OCI-LY7 (cell line): ENCODE data around the gene RGS2. TPM values are rescaled to one million over a fixed set of nuclear protein-coding genes. Genes with fewer than 3 reads are reported as not detected.

Experiments used
- BruUV-seq: library from RNA; stranded (reverse); fragments of 400-500 nt; replicated peaks from 2 replicates; lab custom pipeline; 2021; lab: Mats Ljungman, UMichigan
- CTCF ChIA-PET: fragments of 300-600 bp; sonication (Branson Sonifier 250); formaldehyde crosslinking; loops from one replicate; lab custom pipeline; 2022; ENCODE audit warnings: antibody characterized with exemption; ENCODE audit not compliant: unreplicated experiment; lab: Charles Lee
- POLR2A ChIA-PET: fragments of 300-600 bp; sonication (Branson Sonifier 250); formaldehyde crosslinking; loops from one replicate; lab custom pipeline; 2022; ENCODE audit warnings: antibody characterized with exemption; lab: Charles Lee
- DNase-seq: peaks from one replicate; pipeline ENCODE4 v3.0.0-alpha.2; 2015; ENCODE audit warnings: low spot score
- H2AFZ ChIP-seq: fragments of 200-600 bp; sonication (generic), shearing (Covaris generic); 2 replicates; pipeline ENCODE4 v1.6.1; 2014; ENCODE audit warnings: mild to moderate bottlenecking, antibody characterized with exemption, low read length, moderate library complexity
- H3K27ac ChIP-seq: fragments of 200-600 bp; sonication (generic); 2 replicates; pipeline ENCODE4 v1.5.1; 2014; ENCODE audit warnings: mixed run types, low read depth, mild to moderate bottlenecking, moderate library complexity, low read length, inconsistent platforms; ENCODE audit not compliant: poor library complexity, severe bottlenecking
- H3K36me3 ChIP-seq: fragments of 200-600 bp; sonication (generic); 2 replicates; pipeline ENCODE4 v1.6.1; 2014; ENCODE audit warnings: mild to moderate bottlenecking, antibody characterized with exemption, low read length, moderate library complexity, mixed read lengths; ENCODE audit not compliant: insufficient read depth
- H3K4me1 ChIP-seq: fragments of 200-600 bp; sonication (generic); 2 replicates; pipeline ENCODE4 v1.5.1; 2014; ENCODE audit warnings: mild to moderate bottlenecking, low read length; ENCODE audit not compliant: insufficient read depth, poor library complexity, severe bottlenecking
- H3K4me2 ChIP-seq: fragments of 200-600 bp; sonication (generic); 2 replicates; pipeline ENCODE4 v1.6.1; 2014; ENCODE audit warnings: mild to moderate bottlenecking, low read length
- H3K4me3 ChIP-seq: fragments of 200-600 bp; sonication (generic); 2 replicates; pipeline ENCODE4 v1.5.1; 2014; ENCODE audit warnings: mild to moderate bottlenecking, low read depth, low read length; ENCODE audit not compliant: poor library complexity, severe bottlenecking
- H3K79me2 ChIP-seq: fragments of 200-600 bp; sonication (generic); 2 replicates; pipeline ENCODE4 v1.6.1; 2016; ENCODE audit warnings: low read depth, mild to moderate bottlenecking, low read length, moderate library complexity, mixed read lengths; ENCODE audit not compliant: insufficient read depth
- H3K9me2 ChIP-seq: fragments of 200-600 bp; sonication (generic); 2 replicates; pipeline ENCODE4 v1.6.1; 2016; ENCODE audit warnings: mild to moderate bottlenecking, low read length, mixed read lengths; ENCODE audit not compliant: insufficient read depth
- H3K9me3 ChIP-seq: fragments of 200-600 bp; sonication (generic); 2 replicates; pipeline ENCODE4 v1.6.1; 2014; ENCODE audit warnings: mild to moderate bottlenecking, mixed run types, low read length, mixed read lengths
- H4K20me1 ChIP-seq: fragments of 200-600 bp; sonication (generic); 2 replicates; pipeline ENCODE4 v1.6.1; 2014; ENCODE audit warnings: mild to moderate bottlenecking, antibody characterized with exemption, low read length, moderate library complexity, mixed read lengths; ENCODE audit not compliant: insufficient read depth
- CTCF ChIP-seq: fragments of 200-600 bp; sonication (generic); conservative IDR thresholded peaks from 2 replicates; pipeline ENCODE4 v1.5.1; 2014; ENCODE audit warnings: mild to moderate bottlenecking, antibody characterized with exemption, low read length, moderate library complexity, mixed read lengths
- EZH2phosphoT487 ChIP-seq: fragments of 200-600 bp; sonication (generic); IDR thresholded peaks from 2 replicates; pipeline ENCODE4 v1.6.1; 2018; ENCODE audit warnings: low read depth, borderline replicate concordance, mild to moderate bottlenecking, mixed run types, antibody characterized with exemption, low read length, moderate library complexity, mixed read lengths
- intact Hi-C: fragments of 100-400 bp; cut with micrococcal nuclease; formaldehyde crosslinking; loops from one replicate; pipeline ENCODE4 v1.10.0; 2022; ENCODE audit not compliant: unreplicated experiment
- total RNA-seq, 2 experiments: library from RNA; depleted of rRNA in 1 of 2; stranded (reverse); fragments of >200 nt in 1 of 2; shearing (Covaris generic) in 1 of 2; gene quantifications; 2 replicates each; pipeline ENCODE4 v1.2.3, GENCODE V29; 2014 to 2022

RGS2 gene
- total RNA-seq, 2 experiments from 2014 or later = 12.5 to 27.6 TPM

GRCh38 chr1:192789871-192790270, 19.0 kb upstream of the RGS2 start:
- POLR2A ChIA-PET = interaction anchor here (0.5 kb wide), 1 partner anchor 773 kb away, joined by 3 read pairs; no protein-coding TSS in a partner anchor

GRCh38 chr1:192792628-192793027, 16.2 kb upstream of the RGS2 start:
- H3K4me3 ChIP-seq = no peak overlapping the region
- no peaks in the 10 kb centered on the region for H3K79me2 ChIP-seq
- intact Hi-C loops = no loop called here
- H2AFZ ChIP-seq = no peak overlapping the region
- H4K20me1 ChIP-seq = no peaks in the 10 kb centered on the region
- no TSS peak for BruUV-seq
- no peaks in the 10 kb centered on the region for H3K9me3 ChIP-seq
- ChIA-PET POLR2A (interaction anchor here (0.7 to 1.6 kb wide), 6 partner anchors 11 to 300 kb away, joined by 3 to 4 read pairs (median 3); no protein-coding TSS in a partner anchor), CTCF (no interaction called here)
- no peaks in the 10 kb centered on the region for H3K36me3 ChIP-seq
- H3K9me2 ChIP-seq = no peaks in the 10 kb centered on the region
- no peak for TF ChIP-seq CTCF
- TF ChIP-seq EZH2phosphoT487 = no peak
- DNase-seq = no peak
- H3K27ac ChIP-seq = no peak overlapping the region
- H3K4me1 ChIP-seq = no peaks in the 10 kb centered on the region
- H3K4me2 ChIP-seq = no peak overlapping the region

More at GRCh38 chr1:192789871-192790270, 19.0 kb upstream of the RGS2 start:
- no peak overlapping the region for H3K27ac ChIP-seq
- BruUV-seq = no TSS peak
- no peak overlapping the region for H3K4me2 ChIP-seq
- no peaks in the 10 kb centered on the region for H3K4me1 ChIP-seq
- CTCF ChIA-PET = interaction anchor here (0.5 kb wide), 1 partner anchor 313 kb away, joined by 3 read pairs; no protein-coding TSS in a partner anchor
- TF ChIP-seq CTCF = no peak
- no peak for TF ChIP-seq EZH2phosphoT487
- no peaks in the 10 kb centered on the region for H3K9me3 ChIP-seq
- intact Hi-C loops = no loop called here
- no peak for DNase-seq
- H2AFZ ChIP-seq = no peak overlapping the region
- H4K20me1 ChIP-seq = no peaks in the 10 kb centered on the region
- H3K9me2 ChIP-seq = no peaks in the 10 kb centered on the region
- H3K4me3 ChIP-seq = no peak overlapping the region
- no peaks in the 10 kb centered on the region for H3K79me2 ChIP-seq
- H3K36me3 ChIP-seq = no peaks in the 10 kb centered on the region

GRCh38 chr1:192793983-192794767, 14.7 kb upstream of the RGS2 start:
- TF ChIP-seq EZH2phosphoT487 = no peak
- no peak for TF ChIP-seq CTCF
- Histone ChIP-seq H3K79me2 (no peaks in the 10 kb centered on the region), H3K27ac (no peak overlapping the region), H3K9me3 (no peaks in the 10 kb centered on the region), H3K36me3 (no peaks in the 10 kb centered on the region), H3K4me1 (no peaks in the 10 kb centered on the region), H3K9me2 (no peaks in the 10 kb centered on the region), H2AFZ (no peak overlapping the region), H4K20me1 (no peaks in the 10 kb centered on the region), H3K4me2 (no peak overlapping the region), H3K4me3 (no peak overlapping the region)
- intact Hi-C loops = no loop called here
- no peak for DNase-seq
- CTCF ChIA-PET = no interaction called here
- no TSS peak for BruUV-seq
- POLR2A ChIA-PET = interaction anchor here (0.7 to 1.6 kb wide), 3 partner anchors 9 to 324 kb away, joined by 3 to 4 read pairs (median 3); no protein-coding TSS in a partner anchor
